ENCODE results near the gene TBC1D10B.

TBC1D10B gene

GRCh38 chr16:30369938-30370455 is 297 bp downstream of the TBC1D10B start:
- no peaks in the 10 kb centered on the region for H3K27me3 ChIP-seq (ENCODE audit: control insufficient read depth in 1 of 2, insufficient read depth in 1 of 2, low read length in 2 of 2)
- no peak overlapping the region for H2AK5ac ChIP-seq (ENCODE audit: low read length, severe bottlenecking)
- peak overlapping the region; percentile 66 for H2BK120ac ChIP-seq (ENCODE audit: low read depth, low read length)
- H3K4me2 ChIP-seq (ENCODE audit: low read length, poor library complexity, severe bottlenecking) = peak overlapping the region; percentile 93
- H3K4me3 ChIP-seq (ENCODE audit: insufficient read depth in 1 of 2, low read depth in 1 of 2, low read length in 2 of 2) = peak overlapping the region; percentile 71 to 98
- H2BK12ac ChIP-seq (ENCODE audit: low read length in 2 of 2) = no peak overlapping the region
- peak overlapping the region; percentile 89 for H3K9ac ChIP-seq (ENCODE audit: low read length)
- peak overlapping the region; percentile 29 for H4K91ac ChIP-seq (ENCODE audit: low read length)
- H2AFZ ChIP-seq (ENCODE audit: low read depth, low read length) = no peak overlapping the region
- H3K23ac ChIP-seq (ENCODE audit: low read length in 2 of 2) = no peak overlapping the region
- WGBS = 2% methylated on average over 21 of the region's 76 CpGs
- DNase-seq = no peak
- H3K18ac ChIP-seq (ENCODE audit: low read depth in 1 of 2, low read length in 2 of 2) = no peak overlapping the region
- peaks cover 22% of the 10 kb centered on the region for H3K4me1 ChIP-seq (ENCODE audit: control insufficient read depth, insufficient read depth, low read depth, low read length)
- H3K27ac ChIP-seq (ENCODE audit: low read length, poor library complexity, severe bottlenecking) = no peak overlapping the region
- H3K9me3 ChIP-seq (ENCODE audit: control insufficient read depth, low read length) = no peaks in the 10 kb centered on the region
- peak overlapping the region; percentile 31 for H4K8ac ChIP-seq (ENCODE audit: low read length)
- peak overlapping the region in 1 of 2 experiments; percentile 81 for H3K4ac ChIP-seq (ENCODE audit: low read depth in 1 of 2, low read length in 2 of 2)
- peaks cover 10 to 16% of the 10 kb centered on the region in 2 experiments for H3K36me3 ChIP-seq (ENCODE audit: control insufficient read depth in 1 of 2, insufficient read depth in 2 of 2, low read depth in 1 of 2, low read length in 2 of 2)
- H3K79me1 ChIP-seq (replicated peaks; ENCODE audit: low read length, poor library complexity, severe bottlenecking) = no peaks in the 10 kb centered on the region
- H3K14ac ChIP-seq (ENCODE audit: low read length in 2 of 2) = no peak overlapping the region
- no peak overlapping the region for H2BK5ac ChIP-seq (ENCODE audit: low read depth, low read length, poor library complexity, severe bottlenecking)
- no peak overlapping the region for H2BK15ac ChIP-seq (ENCODE audit: low read depth, poor library complexity, severe bottlenecking)

GRCh38 chr16:30369091-30369937 is 980 bp downstream of the TBC1D10B start:
- Histone ChIP-seq H2BK15ac (ENCODE audit: low read depth, poor library complexity, severe bottlenecking) (no peak overlapping the region), H3K4me1 (ENCODE audit: control insufficient read depth, insufficient read depth, low read depth, low read length) (peaks cover 25% of the 10 kb centered on the region), H3K9ac (ENCODE audit: low read length) (peak overlapping the region; percentile 89), H3K14ac (ENCODE audit: low read length in 2 of 2) (peak overlapping the region in 1 of 2 experiments; percentile 79), H3K79me1 (replicated peaks; ENCODE audit: low read length, poor library complexity, severe bottlenecking) (peaks cover 2% of the 10 kb centered on the region), H3K23ac (ENCODE audit: low read length in 2 of 2) (peak overlapping the region in 1 of 2 experiments; percentile 92), H2BK5ac (ENCODE audit: low read depth, low read length, poor library complexity, severe bottlenecking) (no peak overlapping the region), H3K4me3 (ENCODE audit: insufficient read depth in 1 of 2, low read depth in 1 of 2, low read length in 2 of 2) (peak overlapping the region; percentile 71 to 98), H3K27ac (ENCODE audit: low read length, poor library complexity, severe bottlenecking) (peak overlapping the region; percentile 79), H3K4me2 (ENCODE audit: low read length, poor library complexity, severe bottlenecking) (peak overlapping the region; percentile 93), H2BK12ac (ENCODE audit: low read length in 2 of 2) (peak overlapping the region in 1 of 2 experiments; percentile 37), H2AFZ (ENCODE audit: low read depth, low read length) (no peak overlapping the region), H2AK5ac (ENCODE audit: low read length, severe bottlenecking) (peak overlapping the region; percentile 45), H3K36me3 (ENCODE audit: control insufficient read depth in 1 of 2, insufficient read depth in 2 of 2, low read depth in 1 of 2, low read length in 2 of 2) (peaks cover 16 to 23% of the 10 kb centered on the region in 2 experiments), H2BK120ac (ENCODE audit: low read depth, low read length) (peak overlapping the region; percentile 66), H3K27me3 (ENCODE audit: control insufficient read depth in 1 of 2, insufficient read depth in 1 of 2, low read length in 2 of 2) (no peaks in the 10 kb centered on the region), H3K18ac (ENCODE audit: low read depth in 1 of 2, low read length in 2 of 2) (peak overlapping the region; percentile 12 to 53), H3K4ac (ENCODE audit: low read depth in 1 of 2, low read length in 2 of 2) (peak overlapping the region in 1 of 2 experiments; percentile 81), H4K8ac (ENCODE audit: low read length) (no peak overlapping the region), H4K91ac (ENCODE audit: low read length) (no peak overlapping the region), H3K9me3 (ENCODE audit: control insufficient read depth, low read length) (no peaks in the 10 kb centered on the region)
- peak; percentile 37 for DNase-seq
- 13% methylated on average over 45 of the region's 45 CpGs for WGBS

GRCh38 chr16:30368792-30369090 is 1.6 kb downstream of the TBC1D10B start:
- DNase-seq = no peak
- Histone ChIP-seq H2AFZ (ENCODE audit: low read depth, low read length) (no peak overlapping the region), H4K91ac (ENCODE audit: low read length) (no peak overlapping the region), H2BK15ac (ENCODE audit: low read depth, poor library complexity, severe bottlenecking) (no peak overlapping the region), H3K4ac (ENCODE audit: low read depth in 1 of 2, low read length in 2 of 2) (peak overlapping the region in 1 of 2 experiments; percentile 45), H3K18ac (ENCODE audit: low read depth in 1 of 2, low read length in 2 of 2) (peak overlapping the region; percentile 12 to 53), H3K4me2 (ENCODE audit: low read length, poor library complexity, severe bottlenecking) (peak overlapping the region; percentile 93), H3K14ac (ENCODE audit: low read length in 2 of 2) (peak overlapping the region in 1 of 2 experiments; percentile 78), H3K27ac (ENCODE audit: low read length, poor library complexity, severe bottlenecking) (peak overlapping the region; percentile 79), H3K4me1 (ENCODE audit: control insufficient read depth, insufficient read depth, low read depth, low read length) (peaks cover 25% of the 10 kb centered on the region), H3K23ac (ENCODE audit: low read length in 2 of 2) (peak overlapping the region in 1 of 2 experiments; percentile 79), H2BK120ac (ENCODE audit: low read depth, low read length) (no peak overlapping the region), H3K9ac (ENCODE audit: low read length) (peak overlapping the region; percentile 89), H2AK5ac (ENCODE audit: low read length, severe bottlenecking) (peak overlapping the region; percentile 45), H4K8ac (ENCODE audit: low read length) (no peak overlapping the region), H3K4me3 (ENCODE audit: insufficient read depth in 1 of 2, low read depth in 1 of 2, low read length in 2 of 2) (peak overlapping the region; percentile 71 to 98), H3K9me3 (ENCODE audit: control insufficient read depth, low read length) (no peaks in the 10 kb centered on the region), H3K79me1 (replicated peaks; ENCODE audit: low read length, poor library complexity, severe bottlenecking) (peaks cover 2% of the 10 kb centered on the region), H3K36me3 (ENCODE audit: control insufficient read depth in 1 of 2, insufficient read depth in 2 of 2, low read depth in 1 of 2, low read length in 2 of 2) (peaks cover 18 to 27% of the 10 kb centered on the region in 2 experiments), H2BK12ac (ENCODE audit: low read length in 2 of 2) (peak overlapping the region in 1 of 2 experiments; percentile 19), H3K27me3 (ENCODE audit: control insufficient read depth in 1 of 2, insufficient read depth in 1 of 2, low read length in 2 of 2) (no peaks in the 10 kb centered on the region), H2BK5ac (ENCODE audit: low read depth, low read length, poor library complexity, severe bottlenecking) (peak overlapping the region; percentile 21)
- 47% methylated on average over 4 of the region's 4 CpGs for WGBS

- no peaks in the 10 kb centered on the region for H3K9me3 ChIP-seq (ENCODE audit: control insufficient read depth, low read length)
- peak overlapping the region; percentile 93 for H3K4me2 ChIP-seq (ENCODE audit: low read length, poor library complexity, severe bottlenecking)
- no peak overlapping the region for H2BK15ac ChIP-seq (ENCODE audit: low read depth, poor library complexity, severe bottlenecking)
- no peak overlapping the region for H3K18ac ChIP-seq (ENCODE audit: low read depth in 1 of 2, low read length in 2 of 2)
- peak overlapping the region in 1 of 2 experiments; percentile 19 for H2BK12ac ChIP-seq (ENCODE audit: low read length in 2 of 2)
- H2BK120ac ChIP-seq (ENCODE audit: low read depth, low read length) = no peak overlapping the region
- H4K91ac ChIP-seq (ENCODE audit: low read length) = no peak overlapping the region
- H3K9ac ChIP-seq (ENCODE audit: low read length) = peak overlapping the region; percentile 89
- H3K4me3 ChIP-seq (ENCODE audit: insufficient read depth in 1 of 2, low read depth in 1 of 2, low read length in 2 of 2) = peak overlapping the region; percentile 71 to 98
- peak overlapping the region in 1 of 2 experiments; percentile 79 for H3K23ac ChIP-seq (ENCODE audit: low read length in 2 of 2)
- H2AFZ ChIP-seq (ENCODE audit: low read depth, low read length) = no peak overlapping the region
- H3K4me1 ChIP-seq (ENCODE audit: control insufficient read depth, insufficient read depth, low read depth, low read length) = peaks cover 25% of the 10 kb centered on the region
- peak overlapping the region in 1 of 2 experiments; percentile 45 for H3K4ac ChIP-seq (ENCODE audit: low read depth in 1 of 2, low read length in 2 of 2)
- peaks cover 20 to 32% of the 10 kb centered on the region in 2 experiments for H3K36me3 ChIP-seq (ENCODE audit: control insufficient read depth in 1 of 2, insufficient read depth in 2 of 2, low read depth in 1 of 2, low read length in 2 of 2)
- H4K8ac ChIP-seq (ENCODE audit: low read length) = no peak overlapping the region
- peak overlapping the region; percentile 79 for H3K27ac ChIP-seq (ENCODE audit: low read length, poor library complexity, severe bottlenecking)
- H2AK5ac ChIP-seq (ENCODE audit: low read length, severe bottlenecking) = peak overlapping the region; percentile 62
- H3K27me3 ChIP-seq (ENCODE audit: control insufficient read depth in 1 of 2, insufficient read depth in 1 of 2, low read length in 2 of 2) = no peaks in the 10 kb centered on the region
- peak overlapping the region; percentile 21 for H2BK5ac ChIP-seq (ENCODE audit: low read depth, low read length, poor library complexity, severe bottlenecking)
- H3K14ac ChIP-seq (ENCODE audit: low read length in 2 of 2) = peak overlapping the region in 1 of 2 experiments; percentile 78
- H3K79me1 ChIP-seq (replicated peaks; ENCODE audit: low read length, poor library complexity, severe bottlenecking) = peaks cover 2% of the 10 kb centered on the region
- peak; percentile 72 for DNase-seq
- 33% methylated on average over 5 of the region's 8 CpGs for WGBS
Observed at GRCh38 chr16:30368122-30368791, 2.0 kb downstream of the TBC1D10B start.

Data from mesenchymal stem cell (in vitro differentiated cells and primary cell).